Chondrocyte (in vitro differentiated cells): ENCODE measurements around the gene KIF5B. TPM values are rescaled to one million over a fixed set of nuclear protein-coding genes. Genes with fewer than 3 reads are reported as not detected.
"Not testable (repeated sequence)": the region's sequence is repeated elsewhere in the genome, so short reads cannot be mapped to it uniquely, and the experiment has no call there.

ENCODE experiments used
- DNase-seq: peaks from one replicate; pipeline ENCODE4 v3.0.0; 2021; ENCODE audit warnings: mixed read lengths, low spot score
- H3K27ac Mint-ChIP-seq: one replicate; pipeline ENCODE4 v1.8.0; 2021; ENCODE audit warnings: mild to moderate bottlenecking, moderate library complexity, mixed read lengths; ENCODE audit not compliant: unreplicated experiment
- H3K27me3 Mint-ChIP-seq: 2 replicates; pipeline ENCODE4 v1.8.0; 2021; ENCODE audit warnings: low read depth, mixed read lengths
- H3K36me3 Mint-ChIP-seq: 2 replicates; pipeline ENCODE4 v1.8.0; 2021; ENCODE audit warnings: low read depth, mixed read lengths
- H3K4me1 Mint-ChIP-seq: 2 replicates; pipeline ENCODE4 v1.8.0; 2021; ENCODE audit warnings: low read depth, mild to moderate bottlenecking, mixed read lengths
- H3K4me3 Mint-ChIP-seq: one replicate; pipeline ENCODE4 v1.8.0; 2021; ENCODE audit warnings: mild to moderate bottlenecking, moderate library complexity, mixed read lengths; ENCODE audit not compliant: unreplicated experiment
- H3K9me3 Mint-ChIP-seq: 2 replicates; pipeline ENCODE4 v1.8.0; 2021; ENCODE audit warnings: low read depth, mixed read lengths
- total RNA-seq: library from RNA; stranded (reverse); gene quantifications from 3 replicates; pipeline ENCODE4 v1.2.1, GENCODE V29; 2021
- TF ChIP-seq, protein P1 (sequence below): fragments of 200-600 bp; sonication (generic); IDR thresholded peaks from 2 replicates; pipeline ENCODE4 v1.5.0; 2021; ENCODE audit warnings: antibody characterized with exemption, mild to moderate bottlenecking, moderate library complexity

The KIF5B gene
- total RNA-seq, 1 donor from 2014 or later, result 147 TPM

DNA sequence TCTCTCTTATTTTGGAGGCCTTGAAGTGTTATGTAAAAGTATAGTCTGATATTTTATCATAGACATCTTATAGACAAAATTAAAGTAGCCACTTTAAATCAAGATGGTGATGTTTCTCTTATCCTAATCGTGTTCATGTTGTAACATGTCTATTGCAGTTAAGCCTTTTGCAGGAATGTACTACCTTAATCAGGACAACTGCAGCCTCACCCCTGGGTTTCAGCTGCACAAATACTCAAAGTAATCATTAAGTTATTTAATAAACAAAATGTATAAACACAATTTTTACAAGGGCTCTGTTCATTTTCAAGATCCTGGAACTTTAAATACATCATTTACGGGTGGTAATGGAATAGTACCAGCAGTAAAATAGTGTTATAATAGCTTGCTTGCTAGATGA lies 14.4 kb upstream of the KIF5B start:
- Mint-ChIP-seq H3K9me3 (no peaks in the 10 kb centered on the region), H3K27ac (no peak overlapping the region), H3K4me1 (peaks cover 3% of the 10 kb centered on the region), H3K36me3 (no peaks in the 10 kb centered on the region), H3K4me3 (no peak overlapping the region), H3K27me3 (no peaks in the 10 kb centered on the region)
- no peak for DNase-seq
- TF ChIP-seq, protein P1, sequence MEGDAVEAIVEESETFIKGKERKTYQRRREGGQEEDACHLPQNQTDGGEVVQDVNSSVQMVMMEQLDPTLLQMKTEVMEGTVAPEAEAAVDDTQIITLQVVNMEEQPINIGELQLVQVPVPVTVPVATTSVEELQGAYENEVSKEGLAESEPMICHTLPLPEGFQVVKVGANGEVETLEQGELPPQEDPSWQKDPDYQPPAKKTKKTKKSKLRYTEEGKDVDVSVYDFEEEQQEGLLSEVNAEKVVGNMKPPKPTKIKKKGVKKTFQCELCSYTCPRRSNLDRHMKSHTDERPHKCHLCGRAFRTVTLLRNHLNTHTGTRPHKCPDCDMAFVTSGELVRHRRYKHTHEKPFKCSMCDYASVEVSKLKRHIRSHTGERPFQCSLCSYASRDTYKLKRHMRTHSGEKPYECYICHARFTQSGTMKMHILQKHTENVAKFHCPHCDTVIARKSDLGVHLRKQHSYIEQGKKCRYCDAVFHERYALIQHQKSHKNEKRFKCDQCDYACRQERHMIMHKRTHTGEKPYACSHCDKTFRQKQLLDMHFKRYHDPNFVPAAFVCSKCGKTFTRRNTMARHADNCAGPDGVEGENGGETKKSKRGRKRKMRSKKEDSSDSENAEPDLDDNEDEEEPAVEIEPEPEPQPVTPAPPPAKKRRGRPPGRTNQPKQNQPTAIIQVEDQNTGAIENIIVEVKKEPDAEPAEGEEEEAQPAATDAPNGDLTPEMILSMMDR, result no peak

DNA sequence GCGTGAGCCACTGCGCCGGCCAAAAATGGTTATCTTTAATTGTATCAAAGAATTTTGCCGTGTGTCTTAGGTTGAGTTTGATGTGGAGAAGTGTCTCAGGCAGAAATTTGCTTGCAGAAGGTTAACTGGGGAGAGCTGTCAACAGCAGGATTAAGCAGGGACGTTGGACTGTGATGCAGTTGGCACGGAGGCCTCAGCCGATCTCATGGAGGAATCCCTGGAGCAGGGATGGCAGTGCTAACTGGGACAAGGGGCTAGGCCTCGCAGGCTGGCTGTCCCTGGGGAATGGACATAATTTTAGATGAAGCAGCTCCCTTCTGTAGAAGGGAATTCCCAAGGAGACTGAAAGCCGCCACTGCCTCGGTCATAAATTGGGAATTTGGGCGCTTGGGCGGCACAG lies 12.3 kb upstream of the KIF5B start:
- no peaks in the 10 kb centered on the region for H3K27me3 Mint-ChIP-seq
- peaks cover 3% of the 10 kb centered on the region for H3K4me1 Mint-ChIP-seq
- no peak overlapping the region for H3K27ac Mint-ChIP-seq
- H3K36me3 Mint-ChIP-seq, result no peaks in the 10 kb centered on the region
- no peak overlapping the region for H3K4me3 Mint-ChIP-seq
- TF ChIP-seq, protein P1, result no peak
- H3K9me3 Mint-ChIP-seq, result peaks cover 4% of the 10 kb centered on the region
- DNase-seq, result no peak

DNA sequence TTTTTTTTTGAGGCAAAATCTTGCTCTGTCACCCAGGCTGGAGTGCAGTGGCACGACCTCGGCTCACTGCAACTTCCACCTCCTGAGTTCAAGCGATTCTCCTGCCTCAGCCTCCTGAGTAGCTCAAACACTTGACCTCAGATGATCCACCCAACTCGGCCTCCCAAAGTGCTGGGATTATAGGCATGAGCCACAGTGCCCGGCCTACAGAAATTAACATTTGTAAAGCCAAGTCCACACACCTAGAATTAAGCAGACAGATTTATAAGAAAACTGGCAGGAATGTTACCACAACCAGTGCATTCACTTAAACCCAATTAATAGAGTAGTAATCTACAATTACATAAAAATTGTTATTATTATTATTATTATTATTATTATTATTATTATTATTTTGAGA lies 11.7 kb upstream of the KIF5B start:
- not testable (repeated sequence) for H3K9me3 Mint-ChIP-seq, H3K27me3 Mint-ChIP-seq, DNase-seq, H3K4me3 Mint-ChIP-seq, H3K36me3 Mint-ChIP-seq, H3K4me1 Mint-ChIP-seq, H3K27ac Mint-ChIP-seq

DNA sequence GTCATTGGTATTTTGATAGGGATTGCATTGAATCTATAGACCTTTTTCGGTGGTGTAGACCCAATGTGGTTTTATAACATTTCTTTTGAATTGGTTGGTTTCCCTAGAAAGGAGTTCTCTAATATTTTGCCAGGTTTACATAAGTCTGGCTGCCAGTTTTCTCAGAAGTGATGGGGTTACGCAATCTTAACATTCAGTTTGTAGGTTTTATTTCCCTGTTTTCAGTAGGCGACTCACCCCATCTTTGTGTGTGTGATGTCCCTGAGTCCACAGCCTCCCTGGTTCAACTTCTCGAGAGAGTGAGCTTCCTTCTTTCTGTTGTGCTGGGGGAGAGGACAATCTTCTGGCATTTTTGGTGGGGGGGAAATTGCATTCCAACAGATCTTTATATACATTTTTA lies 9.6 kb upstream of the KIF5B start:
- H3K9me3 Mint-ChIP-seq, result peaks cover 4% of the 10 kb centered on the region
- no peaks in the 10 kb centered on the region for H3K27me3 Mint-ChIP-seq
- H3K27ac Mint-ChIP-seq, result no peak overlapping the region
- no peak overlapping the region for H3K4me3 Mint-ChIP-seq
- TF ChIP-seq, protein P1, result no peak
- no peaks in the 10 kb centered on the region for H3K36me3 Mint-ChIP-seq
- H3K4me1 Mint-ChIP-seq, result peaks cover 3% of the 10 kb centered on the region
- no peak for DNase-seq

DNA sequence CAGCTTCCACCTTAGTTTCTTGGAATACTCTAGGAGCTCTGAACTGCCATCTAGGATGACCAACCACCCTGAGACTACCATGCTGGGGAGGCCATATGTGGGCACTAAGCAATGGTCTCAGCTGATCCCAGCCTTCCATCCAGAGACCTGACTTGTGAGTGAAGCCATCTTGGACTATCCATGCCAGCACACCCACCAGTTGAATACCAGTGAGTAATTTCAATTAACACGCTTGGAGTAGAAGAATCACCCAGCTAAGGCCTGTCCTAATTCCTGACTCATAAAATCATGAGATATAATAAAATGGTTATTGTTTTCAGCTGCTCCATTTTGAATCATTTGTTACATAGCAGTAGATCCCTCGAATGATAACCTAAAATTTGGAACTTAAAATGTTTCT lies 5.2 kb upstream of the KIF5B start:
- no peak overlapping the region for H3K4me3 Mint-ChIP-seq
- no peak overlapping the region for H3K27ac Mint-ChIP-seq
- H3K27me3 Mint-ChIP-seq, result no peaks in the 10 kb centered on the region
- TF ChIP-seq, protein P1, result no peak
- H3K4me1 Mint-ChIP-seq, result peaks cover 10% of the 10 kb centered on the region
- H3K36me3 Mint-ChIP-seq, result no peaks in the 10 kb centered on the region
- peaks cover 4% of the 10 kb centered on the region for H3K9me3 Mint-ChIP-seq
- no peak for DNase-seq

DNA sequence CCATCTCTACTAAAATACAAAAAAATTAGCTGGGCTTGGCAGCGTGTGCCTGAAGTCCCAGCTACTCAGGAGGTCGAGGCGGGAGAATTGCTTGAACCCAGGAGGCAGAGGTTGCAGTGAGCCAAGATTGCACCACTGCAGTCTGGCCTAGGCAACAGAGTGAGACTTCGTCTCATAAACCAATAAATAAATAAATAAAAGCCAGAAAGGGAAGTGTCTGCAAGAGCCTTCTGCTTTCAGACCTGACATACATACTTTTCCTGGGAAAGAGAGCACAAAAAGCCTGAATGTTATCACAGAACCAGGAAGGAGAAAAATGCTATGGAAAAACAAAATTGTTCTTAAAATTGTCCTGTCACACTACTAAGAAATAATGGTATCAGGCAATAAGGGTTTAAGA lies 4.1 kb upstream of the KIF5B start:
- Mint-ChIP-seq H3K4me3 (no peak overlapping the region), H3K4me1 (peaks cover 7% of the 10 kb centered on the region), H3K9me3 (peaks cover 1% of the 10 kb centered on the region), H3K36me3 (peaks cover 1% of the 10 kb centered on the region), H3K27ac (no peak overlapping the region), H3K27me3 (no peaks in the 10 kb centered on the region)
- TF ChIP-seq, protein P1, result no peak
- no peak for DNase-seq
